Fibroblast of lung (primary cell): Measurements from ENCODE around the gene LMF2. TPM values are rescaled to one million over a fixed set of nuclear protein-coding genes. Genes with fewer than 3 reads are reported as not detected.

Source experiments
- DNase-seq, 2 donors: peaks; one replicate each; pipeline versions ENCODE4 v3.0.0 to v3.0.0-alpha.2; 2010; ENCODE audit warnings: low read depth in 2 of 2
- H2AFZ ChIP-seq: 2 replicates; pipeline ENCODE4 v1.5.1; 2012; ENCODE audit warnings: low read length, control low read depth, inconsistent platforms
- H3K27ac ChIP-seq: 2 replicates; pipeline ENCODE4 v1.5.1; 2011; ENCODE audit warnings: low read length, control low read depth; ENCODE audit not compliant: insufficient read depth
- H3K27me3 ChIP-seq: 2 replicates; pipeline ENCODE4 v1.5.1; 2011; ENCODE audit warnings: mild to moderate bottlenecking, low read length; ENCODE audit not compliant: control insufficient read depth, insufficient read depth
- H3K36me3 ChIP-seq: 2 replicates; pipeline ENCODE4 v1.5.1; 2011; ENCODE audit warnings: low read length; ENCODE audit not compliant: control insufficient read depth, insufficient read depth
- H3K4me1 ChIP-seq: 2 replicates; pipeline ENCODE4 v1.5.1; 2011; ENCODE audit warnings: low read length; ENCODE audit not compliant: control insufficient read depth, insufficient read depth; ENCODE audit errors: extremely low read depth
- H3K4me2 ChIP-seq: 2 replicates; pipeline ENCODE4 v1.5.1; 2011; ENCODE audit warnings: low read length, control low read depth; ENCODE audit not compliant: insufficient read depth; ENCODE audit errors: extremely low read depth
- H3K4me3 ChIP-seq, 4 experiments: fragments of 200-600 bp in 1 of 4; sonication (generic) in 1 of 4; replicated peaks in 1 of 4; 2 replicates each; pipeline ENCODE4 v1.5.1; 2011 to 2016; ENCODE audit warnings: low read length in 4 of 4, low read depth in 3 of 4, mild to moderate bottlenecking in 3 of 4, control low read depth in 2 of 4, inconsistent platforms in 1 of 4, mixed read lengths in 1 of 4; ENCODE audit not compliant: insufficient read depth in 1 of 4; ENCODE audit errors: control extremely low read depth in 1 of 4
- H3K79me2 ChIP-seq: 2 replicates; pipeline ENCODE4 v1.5.1; 2012; ENCODE audit warnings: mild to moderate bottlenecking, low read length, inconsistent platforms; ENCODE audit not compliant: control insufficient read depth, insufficient read depth
- H3K9ac ChIP-seq: 2 replicates; pipeline ENCODE4 v1.5.1; 2011; ENCODE audit warnings: mild to moderate bottlenecking, low read length, control low read depth; ENCODE audit not compliant: insufficient read depth
- H3K9me3 ChIP-seq: 2 replicates; pipeline ENCODE4 v1.5.1; 2012; ENCODE audit warnings: low read depth, low read length; ENCODE audit not compliant: control insufficient read depth, insufficient read depth
- H4K20me1 ChIP-seq: 2 replicates; pipeline ENCODE4 v1.5.1; 2011; ENCODE audit warnings: low read length; ENCODE audit not compliant: control insufficient read depth, insufficient read depth; ENCODE audit errors: extremely low read depth
- CTCF ChIP-seq, 2 donors: IDR thresholded peaks in 1 of 2; conservative IDR thresholded peaks in 1 of 2; 1 replicate in 1 of 2; 2 replicates in 1 of 2; pipeline ENCODE4 v1.5.1; 2011 to 2012; ENCODE audit warnings: low read length in 2 of 2, control low read depth in 1 of 2, inconsistent platforms in 1 of 2, low read depth in 1 of 2, mild to moderate bottlenecking in 1 of 2
- EZH2 ChIP-seq: IDR thresholded peaks from 2 replicates; pipeline ENCODE4 v1.5.1; 2012; ENCODE audit warnings: low read length, control low read depth, mild to moderate bottlenecking; ENCODE audit errors: missing control alignments
- polyA plus RNA-seq, 2 donors: library from polyadenylated mRNA; depleted of rRNA in 1 of 2; stranded (reverse) in 1 of 2; unstranded in 1 of 2; fragments of >200 nt; gene quantifications; 2 replicates each; pipeline ENCODE4 v1.2.1, GENCODE V29; 2011 to 2012; ENCODE audit warnings: missing spikeins in 1 of 2
- total RNA-seq: library from RNA; depleted of rRNA; stranded (reverse); fragments of >200 nt; gene quantifications from 2 replicates; pipeline ENCODE4 v1.2.1, GENCODE V29; 2014

LMF2 gene
- total and polyA plus RNA-seq, 2 donors (not counting 1 experiment from before 2014, with no cell fraction given): 25.8 to 37.8 TPM

- Histone ChIP-seq H3K4me2 (no peak overlapping the region), H2AFZ (no peak overlapping the region), H3K36me3 (peaks cover 19% of the 10 kb centered on the region), H3K27ac (no peak overlapping the region), H4K20me1 (no peaks in the 10 kb centered on the region), H3K27me3 (no peaks in the 10 kb centered on the region), H3K9ac (no peak overlapping the region), H3K9me3 (no peaks in the 10 kb centered on the region), H3K4me3 (no peak overlapping the region), H3K4me1 (no peaks in the 10 kb centered on the region), H3K79me2 (peaks cover 21% of the 10 kb centered on the region)
- DNase-seq: no peak
- TF ChIP-seq CTCF (conservative IDR thresholded peaks at IDR 0.05 in 1 of 2, IDR thresholded peaks at IDR 0.05 in 1 of 2; ENCODE audit: low read depth in 1 of 2, low read length in 2 of 2) (no peak), EZH2 (no peak)
Measured at GRCh38 chr22:50503475-50504145, 3.9 kb downstream of the LMF2 start.

- Histone ChIP-seq H3K27ac (no peak overlapping the region), H3K4me3 (no peak overlapping the region), H3K9me3 (no peaks in the 10 kb centered on the region), H3K79me2 (peaks cover 19% of the 10 kb centered on the region), H3K9ac (no peak overlapping the region), H3K36me3 (peaks cover 19% of the 10 kb centered on the region), H2AFZ (no peak overlapping the region), H4K20me1 (no peaks in the 10 kb centered on the region), H3K4me2 (no peak overlapping the region), H3K4me1 (no peaks in the 10 kb centered on the region), H3K27me3 (no peaks in the 10 kb centered on the region)
- DNase-seq: no peak
- TF ChIP-seq CTCF (conservative IDR thresholded peaks at IDR 0.05 in 1 of 2, IDR thresholded peaks at IDR 0.05 in 1 of 2; ENCODE audit: low read depth in 1 of 2, low read length in 2 of 2) (no peak), EZH2 (no peak)
Measured at GRCh38 chr22:50502628-50503474, 4.7 kb downstream of the LMF2 start.

GRCh38 chr22:50502096-50502495, 5.4 kb downstream of the LMF2 start:
- H3K4me2 ChIP-seq: no peak overlapping the region
- TF ChIP-seq EZH2: no peak
- no peak for TF ChIP-seq CTCF (conservative IDR thresholded peaks at IDR 0.05 in 1 of 2, IDR thresholded peaks at IDR 0.05 in 1 of 2; ENCODE audit: low read depth in 1 of 2, low read length in 2 of 2)
- no peak overlapping the region for H3K9ac ChIP-seq
- no peak for DNase-seq
- H3K4me3 ChIP-seq: no peak overlapping the region
- peaks cover 16% of the 10 kb centered on the region for H3K79me2 ChIP-seq
- no peaks in the 10 kb centered on the region for H3K9me3 ChIP-seq
- peaks cover 19% of the 10 kb centered on the region for H3K36me3 ChIP-seq
- no peaks in the 10 kb centered on the region for H3K27me3 ChIP-seq
- H3K27ac ChIP-seq: no peak overlapping the region
- no peaks in the 10 kb centered on the region for H3K4me1 ChIP-seq
- no peaks in the 10 kb centered on the region for H4K20me1 ChIP-seq
- no peak overlapping the region for H2AFZ ChIP-seq
